NCI-H526 (cell line): ENCODE measurements around the gene TSSK6.
"Not testable (repeated sequence)": the region's sequence is repeated elsewhere in the genome, so short reads cannot be mapped to it uniquely, and the experiment has no call there.

ENCODE experiments used
- DNase-seq, 2 experiments: peaks; one replicate each; lab custom pipeline; 2025; lab: John Stamatoyannopoulos, UW

TSSK6 gene

DNA sequence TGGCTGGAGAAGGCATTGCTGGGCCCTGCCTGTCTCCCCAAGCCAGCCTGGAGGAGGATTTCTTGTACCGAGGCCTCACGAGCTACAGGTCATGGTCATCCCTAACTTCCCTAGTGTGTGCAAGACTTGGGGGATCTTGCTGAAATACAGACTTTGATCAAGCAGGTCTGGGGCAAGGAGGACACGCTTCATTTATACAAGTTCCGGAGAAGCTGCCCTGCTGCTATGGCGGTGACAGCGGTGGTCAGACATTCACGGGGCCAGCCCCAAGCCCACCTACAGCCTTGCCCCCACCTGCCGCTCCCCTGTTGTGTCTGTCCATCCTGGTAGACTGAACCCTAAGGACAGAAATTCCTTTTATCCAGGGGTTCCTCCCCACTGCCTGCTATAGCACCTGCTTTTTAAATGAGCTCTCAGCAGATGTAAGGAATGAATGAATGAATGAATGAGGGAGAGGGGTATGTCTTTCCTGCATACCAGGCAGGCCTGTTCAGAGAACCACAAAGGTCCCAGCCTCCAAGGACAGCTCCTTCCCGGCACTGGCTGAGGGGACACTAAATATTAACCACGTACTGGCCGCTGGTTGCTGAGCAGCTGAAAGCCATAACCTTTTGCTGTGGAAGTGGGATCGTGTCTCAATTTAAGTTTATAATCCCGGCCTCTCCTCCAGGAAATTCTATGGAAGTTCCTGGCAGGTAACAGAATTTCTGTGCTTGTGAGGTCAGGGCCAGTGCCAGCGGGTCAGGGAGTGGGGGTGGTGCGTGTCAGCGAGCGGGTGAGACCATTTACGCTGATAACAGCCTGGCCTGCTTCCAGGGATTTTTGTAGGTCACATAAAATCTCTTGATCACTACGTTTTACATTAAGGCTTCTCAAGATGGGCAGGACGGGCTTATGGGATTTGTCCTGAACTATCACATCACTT is 27.1 kb downstream of the TSSK6 start:
- no peak for DNase-seq

DNA sequence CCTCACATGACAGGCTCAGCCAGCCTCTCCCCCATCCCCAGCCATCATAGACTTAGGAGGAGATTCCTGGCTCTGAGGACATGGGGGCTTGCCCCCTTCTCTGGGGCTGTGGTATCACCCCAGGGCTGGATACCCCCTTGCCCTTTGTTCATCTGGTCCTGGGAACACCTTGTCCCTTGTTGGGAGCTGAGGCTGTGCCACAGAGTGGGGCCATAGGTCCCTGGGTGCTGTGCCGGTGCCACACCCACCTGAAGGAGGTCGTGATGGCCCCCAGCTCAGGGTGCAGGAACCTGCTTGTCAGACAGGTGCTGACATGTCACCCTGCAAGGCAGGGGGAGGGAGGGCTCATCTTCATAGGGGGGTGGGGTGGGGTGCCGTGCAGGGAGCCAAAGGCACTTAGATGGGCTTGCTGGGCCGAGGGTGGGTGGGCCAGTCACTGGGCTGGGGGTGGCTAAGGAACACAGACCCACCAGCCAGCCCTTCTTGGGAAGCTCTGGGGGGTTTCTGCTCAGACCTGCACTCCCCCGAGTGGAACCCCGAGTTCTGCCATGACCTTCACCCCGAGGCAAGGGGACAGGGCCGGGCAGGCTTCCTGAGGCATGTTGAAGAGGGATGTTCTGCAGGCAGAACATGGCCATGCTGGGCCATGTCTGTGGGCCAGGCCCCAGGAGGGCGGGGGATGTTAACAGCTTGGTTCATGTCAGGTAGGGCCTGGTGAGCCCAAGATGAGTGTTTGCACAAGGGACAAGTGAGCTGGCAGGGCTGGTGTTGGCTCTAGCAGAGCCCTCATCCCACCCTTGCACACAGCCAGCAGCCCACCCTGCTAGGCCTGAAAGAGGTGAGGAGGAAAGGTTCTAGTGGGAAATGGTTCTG is 28.0 kb downstream of the TSSK6 start:
- DNase-seq = no peak

DNA sequence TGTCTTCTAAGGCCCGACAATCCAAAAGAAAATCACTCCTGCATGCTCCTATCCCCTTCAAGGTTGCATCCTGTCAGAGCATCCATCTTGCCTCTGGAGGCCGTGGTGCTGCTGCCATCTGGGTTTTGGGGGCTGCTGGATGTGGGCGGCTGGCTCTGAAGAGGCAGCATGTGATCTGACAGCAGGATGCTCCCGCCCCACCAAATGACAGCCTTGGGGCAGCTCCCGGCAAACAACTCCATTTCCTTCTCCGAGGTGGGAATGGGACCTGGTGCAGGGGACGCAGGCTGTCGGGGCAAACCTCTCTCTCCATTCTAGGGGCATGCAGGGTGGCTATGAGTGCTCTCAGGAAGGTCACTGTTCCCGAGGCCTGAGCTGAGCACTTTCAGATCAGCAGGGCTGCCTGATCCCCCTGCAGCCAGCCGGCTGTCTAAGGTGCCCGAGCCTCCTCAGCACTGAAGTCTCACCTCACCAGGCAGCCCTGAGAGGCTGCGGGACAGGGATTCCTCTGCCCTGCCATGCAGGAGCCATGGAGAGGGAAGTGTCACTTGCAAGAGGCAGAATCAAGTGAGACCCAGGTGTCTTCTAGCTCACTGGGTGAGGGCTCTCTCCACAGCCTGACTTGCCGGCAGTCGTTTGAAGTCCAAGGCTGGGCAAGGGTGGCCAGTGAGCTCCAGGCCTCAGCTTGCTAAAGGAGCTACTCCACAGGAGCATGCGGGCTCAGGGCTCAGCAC is 28.8 kb downstream of the TSSK6 start:
- no peak for DNase-seq

DNA sequence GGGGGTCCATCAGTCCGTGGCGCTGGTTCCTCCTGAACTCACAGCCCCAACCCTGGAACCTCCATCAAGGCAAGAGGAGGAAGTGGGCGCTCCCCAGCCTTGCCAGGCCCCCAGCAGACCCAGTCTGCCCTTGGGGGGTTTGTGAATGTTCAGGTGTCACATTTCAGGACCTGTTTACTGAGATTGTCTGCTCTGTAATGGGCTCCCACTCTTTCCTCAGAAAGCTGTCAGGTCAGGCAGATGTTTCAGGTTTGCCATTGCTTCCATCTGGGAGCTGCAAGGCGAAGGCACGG is 29.4 kb downstream of the TSSK6 start:
- no peak for DNase-seq

DNA sequence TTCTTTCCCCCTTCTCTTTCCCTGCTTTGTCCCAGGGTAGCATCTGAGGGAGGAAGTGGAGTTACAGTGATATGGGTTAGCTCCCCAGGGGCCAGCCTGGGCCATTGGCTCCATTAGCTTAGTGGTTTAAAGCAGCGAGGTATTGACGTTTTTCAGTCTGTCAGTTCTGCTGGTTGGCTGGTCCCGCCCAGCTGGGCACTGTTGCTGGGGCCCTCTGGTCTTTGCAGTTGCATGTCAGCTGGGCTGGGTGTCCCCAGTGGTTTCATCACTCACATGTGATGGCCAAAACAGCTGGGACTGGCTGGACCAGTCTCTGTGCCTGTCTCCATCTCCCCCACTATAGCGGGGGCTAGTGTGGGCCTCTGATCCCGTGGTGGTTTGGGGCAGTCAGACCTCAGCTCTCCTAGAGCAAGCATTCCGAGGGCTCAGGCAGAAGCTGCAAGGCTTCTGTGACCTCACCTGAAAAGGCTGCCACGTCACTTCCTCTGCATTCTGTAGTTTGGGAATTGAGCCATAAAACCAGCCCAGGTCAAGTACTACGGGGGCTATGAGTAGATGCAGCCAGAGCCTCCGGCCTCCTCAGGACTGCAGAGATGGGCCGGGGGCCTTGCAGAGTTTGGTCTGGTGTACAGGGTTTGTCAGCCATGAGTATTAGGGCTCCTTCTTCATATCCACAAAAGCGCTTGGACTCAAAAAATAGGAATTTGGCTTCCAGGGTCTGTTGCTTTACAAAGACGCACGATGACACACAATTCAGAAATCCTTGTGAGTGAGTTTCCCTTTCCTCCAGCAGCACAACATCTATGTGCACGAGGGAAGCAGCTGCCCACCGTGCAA is 30.0 kb downstream of the TSSK6 start:
- no peak for DNase-seq

DNA sequence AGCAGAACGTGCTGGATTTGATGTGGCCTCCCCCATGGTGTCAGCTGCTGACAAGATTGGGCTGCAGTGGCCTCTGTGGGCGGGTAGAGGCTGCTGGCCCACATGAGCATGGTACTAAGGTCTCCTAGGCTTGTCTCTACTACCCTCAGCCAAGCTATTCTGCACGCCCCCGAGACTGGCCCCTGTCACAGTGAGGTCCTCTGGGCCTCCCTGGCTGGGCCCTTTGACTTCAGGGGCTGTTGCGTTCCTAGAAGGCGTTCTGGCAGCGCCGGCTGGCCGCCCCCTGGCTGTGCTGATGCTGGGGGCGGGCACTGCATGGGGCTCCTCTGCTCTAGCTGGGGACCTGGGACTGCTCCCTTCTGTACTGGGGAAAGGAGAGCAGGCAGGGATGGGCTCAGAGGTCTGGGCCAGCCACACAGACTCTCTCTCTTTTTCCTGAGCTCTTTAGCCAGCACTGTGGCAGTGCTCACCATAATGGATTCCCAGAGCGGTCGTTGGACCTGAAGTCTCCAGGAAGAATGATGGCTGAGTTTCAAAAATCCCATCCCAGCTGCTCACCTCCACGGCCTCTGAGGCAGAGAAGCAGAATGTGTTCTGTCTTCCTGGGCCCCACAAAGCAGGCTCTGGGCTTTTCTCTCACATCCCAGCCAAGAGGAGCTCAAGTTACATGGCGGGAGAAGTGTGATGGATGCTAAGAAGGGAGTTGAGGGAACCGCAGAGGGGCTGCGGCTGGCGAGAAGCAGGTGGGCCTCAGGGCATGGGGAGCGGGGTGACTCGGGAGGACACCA is 32.3 kb downstream of the TSSK6 start:
- no peak for DNase-seq

DNA sequence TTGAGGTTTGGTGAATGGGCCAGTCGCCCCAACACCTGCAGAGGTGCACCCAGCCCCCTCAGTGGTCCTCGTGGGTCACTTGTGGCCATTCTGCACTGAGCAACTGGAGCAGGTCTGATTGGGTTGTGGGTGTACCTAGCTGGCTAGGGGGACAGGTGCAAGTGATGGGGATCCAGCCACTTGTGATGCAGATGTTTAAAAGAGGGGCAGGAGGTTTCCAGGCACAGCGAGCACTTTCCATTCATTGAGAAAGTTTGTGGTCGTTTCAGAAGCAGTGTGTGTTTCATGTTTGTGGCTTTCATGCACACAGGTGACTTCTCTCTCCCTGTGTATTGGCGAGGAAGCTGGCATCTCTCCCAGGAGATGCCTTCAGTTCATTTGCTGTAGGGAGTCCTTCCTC is 34.7 kb downstream of the TSSK6 start:
- DNase-seq = no peak

DNA sequence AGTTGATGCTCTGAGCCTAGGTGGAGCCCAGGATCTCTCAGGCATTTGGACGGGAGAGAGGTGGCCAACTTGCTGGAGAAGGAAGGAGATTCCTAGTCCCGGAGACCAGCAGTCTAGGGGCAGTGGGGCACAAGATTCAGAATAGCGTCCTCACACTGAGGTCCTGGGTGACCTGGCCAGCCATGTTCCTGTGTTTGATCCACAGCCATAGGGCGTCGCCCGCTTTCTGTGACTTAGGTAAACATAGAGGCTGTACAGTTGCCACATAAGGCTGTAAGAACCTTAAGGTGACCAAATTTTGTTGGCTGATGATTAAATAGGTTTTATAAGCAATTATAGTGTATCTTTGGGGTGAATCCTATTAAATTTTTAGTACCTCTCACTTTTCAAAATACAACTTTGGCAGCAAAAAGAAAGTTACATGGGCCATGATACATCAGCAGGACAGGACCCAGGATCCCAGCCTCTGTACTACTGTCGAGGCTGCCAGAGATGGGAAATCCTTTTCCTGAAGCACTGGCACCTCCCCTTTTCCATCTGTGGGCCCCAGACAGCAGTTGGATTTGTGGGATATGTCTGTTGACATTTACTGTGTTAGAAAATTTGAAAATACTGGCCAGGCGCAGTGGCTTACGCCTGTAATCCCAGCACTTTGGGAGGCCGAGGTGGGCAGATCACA is 37.5 kb downstream of the TSSK6 start:
- DNase-seq = no peak

DNA sequence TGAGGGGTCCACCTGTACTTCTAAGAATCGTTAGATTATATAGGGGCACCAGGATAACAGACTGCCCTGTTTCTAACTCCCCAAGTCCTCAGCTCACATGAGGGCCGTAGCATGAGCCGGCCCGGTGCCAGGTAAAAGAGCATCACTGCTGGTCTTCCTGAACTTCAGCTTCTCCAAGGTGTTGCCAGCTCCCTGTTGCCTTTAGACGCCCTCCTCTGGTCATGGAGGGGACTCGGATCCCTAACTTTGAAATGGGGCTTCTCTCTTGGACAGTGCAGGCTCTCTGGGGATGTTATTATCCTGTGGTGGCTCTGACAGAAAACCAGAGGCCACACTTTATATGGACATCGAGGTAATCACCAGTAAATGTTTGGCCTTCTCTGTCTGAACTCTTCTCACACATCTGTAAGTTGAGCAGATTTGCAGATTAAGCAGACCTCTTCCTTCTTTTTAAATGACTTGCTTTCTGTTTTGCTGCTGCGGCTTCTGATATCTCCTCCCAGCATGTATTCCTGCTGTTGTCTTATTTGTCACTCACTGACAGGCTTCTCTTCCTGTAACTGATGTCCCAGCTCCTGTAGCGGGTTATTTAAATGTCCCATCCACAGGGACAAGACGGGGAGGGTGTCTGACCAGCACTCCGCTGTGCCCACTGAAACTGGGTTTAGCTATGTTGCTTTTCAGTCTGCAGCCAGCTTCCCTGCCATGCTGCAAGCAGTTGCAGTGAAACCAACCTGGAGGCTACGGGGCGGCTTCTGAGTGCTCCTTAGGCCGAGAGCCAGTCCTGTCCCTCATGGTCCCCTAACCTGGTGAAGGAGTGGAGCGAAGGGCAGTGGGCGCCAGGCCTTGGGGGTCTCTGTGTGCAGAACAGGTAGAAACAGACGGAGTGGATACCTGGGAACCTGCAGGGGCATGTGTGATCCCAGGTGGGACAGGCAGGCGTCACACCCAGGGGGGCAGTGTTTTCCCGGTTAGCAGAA is 39.2 kb downstream of the TSSK6 start:
- DNase-seq = peak in 1 of 2 experiments; percentile 30

DNA sequence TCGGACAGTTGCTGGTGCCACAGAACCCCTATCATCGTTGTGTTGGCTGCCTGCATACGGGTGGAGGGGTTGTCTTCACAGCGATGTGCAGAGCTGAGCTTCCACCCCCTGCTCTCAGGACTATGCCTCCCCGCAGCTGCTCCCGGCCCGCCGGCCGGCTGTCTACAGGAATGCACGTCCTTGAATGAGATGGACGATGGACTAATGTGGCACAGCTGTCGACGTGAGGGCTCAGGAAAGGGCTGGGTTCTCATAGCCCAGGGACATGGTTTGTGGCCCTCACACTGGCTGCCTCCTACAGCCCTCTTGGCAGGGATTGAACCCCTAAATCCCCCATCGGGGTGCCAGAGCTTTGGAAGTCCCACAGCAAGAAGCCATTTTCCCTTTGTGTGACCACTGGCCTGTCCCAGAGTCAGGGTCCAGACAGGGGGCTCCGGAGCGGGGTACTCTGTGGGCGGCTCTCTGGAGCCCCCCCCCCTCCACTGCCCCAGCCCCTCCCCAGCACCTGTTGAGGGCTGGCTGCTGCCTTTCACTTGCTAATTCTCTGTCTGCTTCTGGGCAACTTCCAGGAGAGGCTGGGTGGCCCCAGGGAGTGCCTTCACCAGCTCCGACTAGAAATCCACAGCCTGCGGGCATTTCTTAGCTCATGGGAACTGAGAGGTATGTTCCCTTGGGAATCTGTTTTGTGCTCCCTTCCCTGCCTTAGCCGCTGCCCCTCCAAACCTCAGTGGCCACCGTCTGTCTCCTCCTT is 40.2 kb downstream of the TSSK6 start:
- DNase-seq = no peak

DNA sequence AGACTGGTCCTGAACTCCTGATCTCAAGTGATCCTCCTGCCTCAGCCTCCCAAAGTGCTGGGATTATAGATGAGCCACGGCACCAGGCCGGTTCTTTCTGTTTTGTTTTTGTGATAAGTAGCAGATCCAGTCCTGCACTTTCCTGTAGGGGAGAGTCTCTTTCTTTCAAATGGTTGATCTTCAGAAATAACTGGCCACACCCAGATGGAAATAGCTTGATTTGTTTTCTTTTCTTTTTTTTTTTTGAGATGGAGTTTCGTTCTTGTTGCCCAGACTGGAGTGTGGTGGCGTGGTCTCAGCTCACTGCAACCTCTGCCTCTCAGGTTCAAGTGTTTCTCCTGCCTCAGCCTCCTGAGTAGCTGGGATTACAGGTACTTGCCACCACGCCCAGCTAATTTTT is 43.2 kb downstream of the TSSK6 start:
- not testable (repeated sequence) for DNase-seq

DNA sequence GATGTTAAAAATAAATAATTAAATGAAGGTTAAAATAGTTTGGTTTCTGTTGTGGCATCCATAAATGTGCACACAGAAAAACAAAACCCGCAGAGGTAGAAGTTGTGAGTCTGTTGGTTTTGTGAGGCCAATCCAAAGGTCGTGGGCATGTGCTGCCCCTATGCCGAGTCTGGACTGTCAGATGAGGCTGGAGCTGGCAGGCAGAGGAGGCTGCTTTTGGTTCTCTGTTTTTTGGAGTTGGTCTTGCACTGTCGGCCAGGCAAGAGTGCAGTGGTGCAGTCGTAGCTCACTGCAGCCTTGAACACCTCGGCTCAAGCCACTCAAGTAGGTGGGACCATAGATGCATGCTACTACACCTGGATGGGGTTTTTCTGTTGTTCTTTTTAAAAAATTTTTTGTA is 43.7 kb downstream of the TSSK6 start:
- no peak for DNase-seq

DNA sequence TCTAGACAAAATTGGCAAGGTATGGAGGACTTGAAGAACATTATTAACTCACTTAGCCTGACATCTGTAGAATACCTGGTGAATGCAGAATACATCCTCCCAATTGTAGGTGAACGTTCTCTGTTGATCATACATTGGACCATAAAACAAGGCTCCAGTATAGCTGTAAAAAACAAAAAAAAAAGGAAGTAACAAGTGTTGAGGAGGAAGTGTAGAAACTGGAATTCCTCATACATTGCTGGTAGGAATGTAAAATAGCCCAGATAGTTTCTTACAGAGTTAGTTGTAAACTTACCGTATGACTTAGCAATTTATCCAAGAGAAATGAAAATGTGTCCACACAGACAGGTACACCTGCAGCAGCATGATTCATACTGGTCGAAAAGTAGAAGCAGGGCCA is 44.8 kb downstream of the TSSK6 start:
- no peak for DNase-seq

DNA sequence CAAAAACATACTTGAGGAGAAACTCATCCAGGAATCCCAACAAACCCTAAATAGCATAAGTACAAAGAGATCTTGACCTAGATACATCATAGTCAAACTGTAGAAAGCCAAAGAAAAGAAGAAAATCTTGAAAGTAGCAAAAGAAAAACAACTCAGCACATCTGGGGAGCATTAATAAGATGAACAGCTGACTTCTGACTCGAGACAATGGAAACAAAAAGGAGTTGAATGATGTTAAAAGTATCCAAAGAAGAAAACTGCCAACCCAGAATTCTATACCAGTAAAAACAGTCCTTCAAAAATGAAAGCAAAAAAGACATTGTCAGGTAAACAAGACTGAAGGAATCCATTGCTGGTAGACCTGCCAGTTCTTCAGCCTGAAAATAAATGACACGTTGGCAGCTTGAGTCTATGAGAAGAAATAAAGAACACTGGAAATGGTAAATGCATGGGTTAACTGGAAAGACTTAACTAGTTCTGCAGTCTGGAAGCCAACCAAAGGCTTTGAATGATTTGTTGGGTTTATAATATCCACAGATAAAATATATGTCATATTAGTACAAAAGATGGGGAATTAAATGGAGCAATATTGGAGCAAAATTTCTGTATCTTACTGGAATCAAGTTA is 46.8 kb downstream of the TSSK6 start:
- DNase-seq = no peak

DNA sequence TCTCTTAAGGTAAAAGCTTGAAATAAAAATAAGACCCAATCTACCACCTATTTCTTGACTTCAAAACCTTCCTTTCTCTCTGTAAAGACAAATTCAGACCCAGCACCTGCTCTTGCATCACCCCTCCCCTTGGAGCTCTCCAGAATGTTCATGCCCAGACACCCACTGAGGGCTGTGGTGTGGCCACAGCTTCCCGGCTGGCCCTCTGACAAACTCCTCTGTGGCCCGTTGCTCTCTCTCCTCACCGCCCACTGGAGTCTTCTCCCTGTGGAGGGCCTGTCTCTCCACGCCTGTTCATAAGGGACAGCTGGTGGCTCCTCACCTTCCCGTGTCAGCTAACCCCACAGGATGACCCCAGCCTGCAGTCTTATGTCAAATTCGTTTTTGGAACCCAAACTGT is 49.1 kb downstream of the TSSK6 start:
- DNase-seq = no peak

DNA sequence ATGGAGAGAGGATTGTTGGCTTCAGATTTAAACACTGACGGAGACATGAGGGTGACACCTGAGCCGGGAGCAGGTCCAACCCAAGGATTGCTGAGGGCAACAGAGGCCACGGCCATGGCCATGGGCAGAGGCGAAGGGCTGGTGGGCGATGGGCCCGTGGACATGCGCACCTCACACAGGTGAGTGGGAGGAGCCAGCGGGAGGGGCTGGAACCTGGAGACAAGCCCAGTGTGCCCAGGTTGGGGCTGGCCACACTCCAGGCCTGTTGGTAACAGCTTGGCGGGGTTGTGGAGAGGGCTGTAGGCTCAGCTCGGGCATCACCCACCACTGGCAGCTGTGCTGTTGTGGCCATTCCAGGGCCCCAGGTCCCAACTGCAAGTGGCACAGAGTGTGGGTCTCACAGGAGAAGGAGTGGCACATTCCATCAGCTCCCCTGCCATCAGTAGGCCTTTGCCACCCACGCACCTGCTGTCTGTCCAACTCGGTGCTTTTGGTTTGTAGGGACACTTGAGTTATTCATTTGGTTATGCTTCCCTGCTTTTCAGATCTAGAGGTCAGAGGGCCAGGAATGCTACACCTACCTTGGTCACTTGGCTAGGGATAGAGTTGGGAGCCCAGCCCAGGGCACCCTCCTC is 49.8 kb downstream of the TSSK6 start:
- no peak for DNase-seq

DNA sequence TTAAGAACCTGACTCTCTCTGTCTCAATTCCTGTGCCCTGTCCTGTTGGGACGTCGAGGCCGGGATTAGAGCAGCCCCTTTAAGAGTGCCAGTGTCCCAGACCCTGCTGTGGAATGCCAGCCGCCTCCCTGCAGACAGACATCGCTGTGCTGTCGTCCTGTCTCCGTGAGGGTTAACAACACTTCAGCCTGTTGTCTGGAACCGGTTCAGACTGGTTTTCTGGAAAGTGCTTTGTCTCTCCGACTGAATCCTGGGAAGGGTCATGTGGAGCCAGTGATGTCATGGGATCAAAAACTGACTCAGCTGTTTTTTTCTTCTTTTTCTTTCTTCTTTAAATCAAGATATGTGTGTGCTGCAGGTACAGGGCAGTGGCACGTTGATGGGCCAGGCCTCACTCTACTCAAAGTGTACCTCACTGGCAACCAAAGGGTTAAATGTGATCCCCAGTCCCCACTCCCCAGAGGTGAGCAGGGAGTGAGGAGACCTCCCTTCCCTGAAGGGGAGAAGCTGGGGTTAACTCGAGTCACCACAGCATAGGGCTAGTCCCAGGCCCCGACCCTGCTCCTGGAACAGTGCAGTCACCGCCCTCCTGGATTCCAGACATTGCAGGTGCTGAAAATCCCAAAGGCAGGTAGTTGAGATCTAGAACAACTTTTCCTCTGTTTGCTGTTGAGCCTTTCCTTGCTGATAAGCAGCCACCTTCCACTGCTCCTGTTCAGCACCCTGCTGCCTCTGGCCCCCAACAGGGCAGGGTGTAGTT is 50.8 kb downstream of the TSSK6 start:
- DNase-seq = no peak
